CD14-positive monocyte (primary cell): ENCODE data around the gene SLC9C1. TPM values are rescaled to one million over a fixed set of nuclear protein-coding genes. Genes with fewer than 3 reads are reported as not detected.

Experiments used
- DNase-seq, 3 donors: peaks; one replicate each; pipeline ENCODE4 v3.0.0-alpha.2; 2011 to 2022
- H2AFZ ChIP-seq: 2 replicates; pipeline ENCODE4 v1.6.0; 2012; ENCODE audit warnings: mild to moderate bottlenecking, low read depth, low read length, inconsistent platforms; ENCODE audit not compliant: insufficient read depth, poor library complexity, severe bottlenecking
- H3K27ac ChIP-seq, 2 donors: 1 replicate in 1 of 2; 2 replicates in 1 of 2; pipeline ENCODE4 v1.5.1; 2012 to 2013; ENCODE audit warnings: low read length in 2 of 2, control low read depth in 1 of 2, inconsistent platforms in 1 of 2, low read depth in 1 of 2, mild to moderate bottlenecking in 1 of 2
- H3K27me3 ChIP-seq, 2 donors: one replicate each; pipeline versions ENCODE4 v1.6.0 to v1.6.1; 2011 to 2013; ENCODE audit warnings: low read length in 2 of 2; ENCODE audit not compliant: control insufficient read depth in 2 of 2, insufficient read depth in 2 of 2
- H3K36me3 ChIP-seq, 2 donors: replicated peaks in 1 of 2; 1 replicate in 1 of 2; 2 replicates in 1 of 2; pipeline versions ENCODE4 v1.5.1 to v1.6.1; 2012 to 2013; ENCODE audit warnings: low read length in 2 of 2, control low read depth in 1 of 2, inconsistent platforms in 1 of 2, mild to moderate bottlenecking in 1 of 2; ENCODE audit not compliant: insufficient read depth in 2 of 2, control insufficient read depth in 1 of 2
- H3K4me1 ChIP-seq, 2 donors: 1 replicate in 1 of 2; 2 replicates in 1 of 2; pipeline versions ENCODE4 v1.5.1 to v1.6.1; 2012 to 2013; ENCODE audit warnings: low read length in 2 of 2, control low read depth in 1 of 2, inconsistent platforms in 1 of 2, mild to moderate bottlenecking in 1 of 2, moderate library complexity in 1 of 2; ENCODE audit not compliant: insufficient read depth in 2 of 2, control insufficient read depth in 1 of 2
- H3K4me2 ChIP-seq: replicated peaks from 2 replicates; pipeline ENCODE3; 2012; ENCODE audit warnings: low read length, moderate library complexity, mild to moderate bottlenecking; ENCODE audit not compliant: poor library complexity, severe bottlenecking; ENCODE audit errors: extremely low read depth
- H3K4me3 ChIP-seq, 3 experiments: fragments of 200-600 bp in 1 of 3; sonication (generic) in 1 of 3; replicated peaks in 1 of 3; 1 replicate in 2 of 3; 2 replicates in 1 of 3; pipeline ENCODE4 v1.5.1; 2011 to 2013; ENCODE audit warnings: low read length in 3 of 3, mild to moderate bottlenecking in 3 of 3, control low read depth in 2 of 3, low read depth in 2 of 3, inconsistent platforms in 1 of 3, moderate library complexity in 1 of 3
- H3K79me2 ChIP-seq: 2 replicates; pipeline ENCODE4 v1.6.0; 2012; ENCODE audit warnings: mild to moderate bottlenecking, control low read depth, inconsistent platforms, low read length, moderate library complexity; ENCODE audit not compliant: insufficient read depth
- H3K9ac ChIP-seq: 2 replicates; pipeline ENCODE4 v1.6.0; 2017; ENCODE audit warnings: low read length, mild to moderate bottlenecking; ENCODE audit not compliant: insufficient read depth, poor library complexity, severe bottlenecking
- H3K9me3 ChIP-seq, 2 donors: replicated peaks in 1 of 2; 1 replicate in 1 of 2; 2 replicates in 1 of 2; pipeline versions ENCODE4 v1.5.1 to v1.6.1; 2012 to 2013; ENCODE audit warnings: low read length in 2 of 2, control low read depth in 1 of 2; ENCODE audit not compliant: control insufficient read depth in 1 of 2, insufficient read depth in 1 of 2
- H4K20me1 ChIP-seq: 2 replicates; pipeline ENCODE4 v1.6.0; 2012; ENCODE audit warnings: mild to moderate bottlenecking, low read length, control low read depth, moderate library complexity; ENCODE audit not compliant: insufficient read depth
- H3K27ac Mint-ChIP-seq, 7 donors: one replicate each; pipeline ENCODE4 v1.8.0; 2020; ENCODE audit warnings: mild to moderate bottlenecking in 7 of 7, mixed read lengths in 7 of 7, moderate library complexity in 6 of 7, inconsistent platforms in 2 of 7
- H3K27me3 Mint-ChIP-seq, 3 donors: one replicate each; pipeline ENCODE4 v1.8.0; 2021 to 2022; ENCODE audit warnings: low read depth in 3 of 3, mild to moderate bottlenecking in 3 of 3, mixed read lengths in 3 of 3, moderate library complexity in 3 of 3, inconsistent platforms in 1 of 3
- H3K36me3 Mint-ChIP-seq, 2 donors: one replicate each; pipeline ENCODE4 v1.8.0; 2020; ENCODE audit warnings: mixed read lengths in 2 of 2, inconsistent platforms in 1 of 2, mild to moderate bottlenecking in 1 of 2
- H3K4me1 Mint-ChIP-seq: one replicate; pipeline ENCODE4 v1.8.0; 2020; ENCODE audit warnings: mild to moderate bottlenecking, mixed read lengths
- H3K4me3 Mint-ChIP-seq, 2 donors: one replicate each; pipeline ENCODE4 v1.8.0; 2020; ENCODE audit warnings: mild to moderate bottlenecking in 2 of 2, mixed read lengths in 2 of 2, moderate library complexity in 1 of 2
- H3K9me3 Mint-ChIP-seq, 7 donors: one replicate each; pipeline ENCODE4 v1.8.0; 2020 to 2022; ENCODE audit warnings: mixed read lengths in 7 of 7, mild to moderate bottlenecking in 6 of 7, moderate library complexity in 6 of 7, inconsistent platforms in 2 of 7
- CTCF ChIP-seq: fragments of 200-600 bp; IDR thresholded peaks from one replicate; pipeline ENCODE4 v1.8.0; 2022; ENCODE audit warnings: antibody characterized with exemption, mild to moderate bottlenecking
- WGBS: methylation state at CpG from one replicate; pipeline ENCODE4 v1.1.5; 2013; ENCODE audit warnings: missing lambda C conversion rate; ENCODE audit not compliant: insufficient coverage; 5-methylcytosine and 5-hydroxymethylcytosine counted together
- intact Hi-C, 2 donors: fragments of 100-400 bp; cut with micrococcal nuclease; formaldehyde crosslinking; loops; one replicate each; pipeline versions ENCODE4 v1.15.0 to v1.15.1; 2023
- polyA plus RNA-seq, 3 donors: library from polyadenylated mRNA; depleted of rRNA in 1 of 3; unstranded in 2 of 3; stranded (reverse) in 1 of 3; fragments of 300-500 nt in 2 of 3; fragments of >200 nt in 1 of 3; fragmentation: Illumina TruSeq in 2 of 3; gene quantifications; 1 replicate in 2 of 3; 2 replicates in 1 of 3; pipeline ENCODE4 v1.2.3, GENCODE V29; 2012 to 2021

Gene SLC9C1
- polyA plus RNA-seq, 3 donors: not detected

- Histone ChIP-seq H3K36me3 (no peaks in the 10 kb centered on the region), H3K9me3 (peaks cover 0 to 8% of the 10 kb centered on the region in 2 donors), H3K27ac (no peak overlapping the region), H3K79me2 (no peaks in the 10 kb centered on the region), H2AFZ (no peak overlapping the region), H3K4me2 (no peak overlapping the region), H3K4me1 (no peaks in the 10 kb centered on the region), H3K4me3 (no peak overlapping the region), H4K20me1 (no peaks in the 10 kb centered on the region), H3K27me3 (no peaks in the 10 kb centered on the region), H3K9ac (no peak overlapping the region)
- Mint-ChIP-seq H3K4me3 (no peak overlapping the region), H3K4me1 (no peaks in the 10 kb centered on the region), H3K9me3 (peaks cover 3 to 18% (median 12%) of the 10 kb centered on the region in 7 donors), H3K27ac (no peak overlapping the region), H3K27me3 (peaks cover 0 to 2% (median 0%) of the 10 kb centered on the region in 3 donors), H3K36me3 (no peaks in the 10 kb centered on the region)
- intact Hi-C loops: no loop called here
- WGBS: no CpG with 5 or more reads among the region's 2 CpGs
- TF ChIP-seq CTCF: no peak
- DNase-seq: no peak
These were observed 126.3 kb downstream of the SLC9C1 start for GRCh38 chr3:112167758-112168157.

GRCh38 chr3:112149136-112149535, 144.9 kb downstream of the SLC9C1 start:
- DNase-seq: no peak
- Histone ChIP-seq H4K20me1 (no peaks in the 10 kb centered on the region), H3K4me1 (no peaks in the 10 kb centered on the region), H3K9me3 (peaks cover 19 to 23% of the 10 kb centered on the region in 2 donors), H3K79me2 (no peaks in the 10 kb centered on the region), H3K4me2 (no peak overlapping the region), H3K27me3 (no peaks in the 10 kb centered on the region), H3K9ac (no peak overlapping the region), H3K36me3 (no peaks in the 10 kb centered on the region), H2AFZ (no peak overlapping the region), H3K4me3 (no peak overlapping the region), H3K27ac (no peak overlapping the region)
- no peaks in the 10 kb centered on the region for H3K4me1 Mint-ChIP-seq
- no peak for TF ChIP-seq CTCF
- H3K36me3 Mint-ChIP-seq: no peaks in the 10 kb centered on the region
- no peak overlapping the region for H3K27ac Mint-ChIP-seq
- intact Hi-C loops: no loop called here
- H3K27me3 Mint-ChIP-seq: peaks cover 0 to 1% (median 0%) of the 10 kb centered on the region in 3 donors
- no peak overlapping the region for H3K4me3 Mint-ChIP-seq
- H3K9me3 Mint-ChIP-seq: peaks cover 16 to 39% (median 31%) of the 10 kb centered on the region in 7 donors
- no CpG with 5 or more reads among the region's 1 CpG for WGBS
